ENCODE data around the gene PARP3. TPM values are rescaled to one million over a fixed set of nuclear protein-coding genes. Genes with fewer than 3 reads are reported as not detected.

Gene PARP3
- total RNA-seq, 2 donors from 2014 or later: 8.9 to 11.4 TPM

DNA sequence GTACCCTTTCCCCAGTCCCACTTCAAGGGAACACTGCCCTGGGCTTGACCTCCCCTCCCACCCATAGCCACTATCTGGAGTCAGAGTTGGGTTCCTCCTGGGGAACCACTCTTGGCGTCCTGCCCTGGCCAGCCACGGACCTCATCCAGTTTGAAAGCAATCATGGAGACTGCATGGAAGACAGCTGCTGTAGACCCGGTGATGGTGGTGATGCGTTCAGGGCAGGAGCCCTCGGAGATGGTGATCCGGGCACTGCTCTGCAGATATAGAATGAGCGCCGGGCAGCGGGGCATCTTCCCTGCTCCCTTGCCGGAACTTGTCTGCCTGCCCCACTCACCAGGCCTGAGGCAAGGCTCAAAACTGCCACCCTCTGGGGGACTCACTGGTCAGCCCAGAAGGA, 18.2 kb downstream of the PARP3 start:
- Mint-ChIP-seq H3K36me3 (ENCODE audit: low read depth) (peaks cover 9% of the 10 kb centered on the region), H3K4me3 (no peak overlapping the region), H3K4me1 (peaks cover 10% of the 10 kb centered on the region), H3K27me3 (no peaks in the 10 kb centered on the region), H3K27ac (no peak overlapping the region)
- ATAC-seq (no peak), DNase-seq (no peak)
- H3K9me3 ChIP-seq (ENCODE audit: control insufficient read depth, low read length, poor library complexity, severe bottlenecking): no peaks in the 10 kb centered on the region

DNA sequence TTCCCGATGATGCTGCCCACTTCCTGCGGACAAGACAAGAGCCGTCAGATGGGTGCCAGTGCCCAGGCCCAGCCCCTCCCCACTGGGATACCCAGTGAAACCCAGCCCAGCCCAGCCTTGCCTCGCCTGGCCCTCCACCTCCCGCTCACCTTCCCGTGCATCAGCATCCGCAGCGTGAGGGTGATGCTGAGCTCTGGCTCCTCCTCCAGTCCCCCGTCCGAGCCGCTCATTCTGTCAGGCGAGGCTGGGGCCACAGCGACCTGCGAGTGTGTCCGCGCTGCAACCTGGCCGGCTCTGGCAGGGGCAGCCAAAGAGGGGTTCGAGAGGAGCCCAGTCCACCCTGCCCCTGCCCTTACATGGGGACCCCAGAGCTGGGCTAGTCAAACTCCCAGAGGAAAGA, 18.8 kb downstream of the PARP3 start:
- no peaks in the 10 kb centered on the region for H3K27me3 Mint-ChIP-seq
- peaks cover 15% of the 10 kb centered on the region for H3K4me1 Mint-ChIP-seq
- DNase-seq (no peak), ATAC-seq (no peak)
- H3K4me3 Mint-ChIP-seq: no peak overlapping the region
- H3K27ac Mint-ChIP-seq: no peak overlapping the region
- peaks cover 9% of the 10 kb centered on the region for H3K36me3 Mint-ChIP-seq (ENCODE audit: low read depth)
- no peaks in the 10 kb centered on the region for H3K9me3 ChIP-seq (ENCODE audit: control insufficient read depth, low read length, poor library complexity, severe bottlenecking)

DNA sequence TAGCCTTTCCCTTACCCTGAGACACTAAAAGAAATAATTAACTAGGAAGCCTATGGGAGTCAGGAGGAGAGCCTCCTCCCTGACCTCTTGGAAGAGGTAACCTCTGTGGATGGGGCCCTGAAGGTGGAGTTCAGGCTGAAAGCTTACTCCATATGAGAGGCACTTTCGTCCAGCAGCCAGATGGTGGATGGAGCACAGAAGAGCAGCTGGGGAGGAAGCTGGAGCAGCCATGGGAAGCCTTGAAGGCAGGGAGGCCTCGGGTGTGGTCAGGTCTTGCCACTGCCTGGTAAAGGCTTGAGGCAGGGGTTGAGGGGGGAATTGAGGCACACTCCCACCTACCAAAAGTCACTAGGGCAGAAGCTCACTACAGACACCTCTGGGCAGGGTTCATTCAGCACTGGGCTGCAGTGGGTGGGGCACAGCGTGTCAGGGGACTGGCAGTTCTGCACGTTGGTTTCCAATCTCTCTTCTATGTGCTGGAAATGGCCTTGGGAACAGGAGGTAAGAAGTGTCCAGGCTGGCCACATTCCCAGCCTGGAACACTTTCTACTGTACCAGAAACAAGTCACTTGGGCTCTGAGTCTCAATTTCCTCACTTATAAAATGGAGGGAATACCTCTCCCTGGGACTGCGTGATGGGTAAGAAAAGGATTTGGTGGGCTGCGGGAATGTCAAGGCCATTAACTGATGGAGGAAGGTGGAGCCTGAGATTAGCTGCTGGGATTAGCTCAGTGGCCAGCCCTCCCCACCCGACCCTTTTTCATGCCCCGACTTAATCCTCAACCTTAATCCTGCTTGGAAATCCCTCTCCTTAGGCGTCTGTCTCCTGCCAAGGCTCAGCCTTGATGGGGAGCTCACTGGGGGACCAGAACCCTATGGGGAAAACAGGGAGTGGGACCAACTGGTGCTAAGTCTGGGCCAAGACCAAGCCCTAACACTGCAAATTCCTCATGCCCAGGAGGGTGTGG, 19.7 kb downstream of the PARP3 start:
- no peaks in the 10 kb centered on the region for H3K9me3 ChIP-seq (ENCODE audit: control insufficient read depth, low read length, poor library complexity, severe bottlenecking)
- no peaks in the 10 kb centered on the region for H3K27me3 Mint-ChIP-seq
- H3K36me3 Mint-ChIP-seq (ENCODE audit: low read depth): peaks cover 9% of the 10 kb centered on the region
- DNase-seq: no peak
- peak overlapping the region; percentile 19 for H3K4me3 Mint-ChIP-seq
- no peak for ATAC-seq
- no peak overlapping the region for H3K27ac Mint-ChIP-seq
- H3K4me1 Mint-ChIP-seq: peaks cover 17% of the 10 kb centered on the region

DNA sequence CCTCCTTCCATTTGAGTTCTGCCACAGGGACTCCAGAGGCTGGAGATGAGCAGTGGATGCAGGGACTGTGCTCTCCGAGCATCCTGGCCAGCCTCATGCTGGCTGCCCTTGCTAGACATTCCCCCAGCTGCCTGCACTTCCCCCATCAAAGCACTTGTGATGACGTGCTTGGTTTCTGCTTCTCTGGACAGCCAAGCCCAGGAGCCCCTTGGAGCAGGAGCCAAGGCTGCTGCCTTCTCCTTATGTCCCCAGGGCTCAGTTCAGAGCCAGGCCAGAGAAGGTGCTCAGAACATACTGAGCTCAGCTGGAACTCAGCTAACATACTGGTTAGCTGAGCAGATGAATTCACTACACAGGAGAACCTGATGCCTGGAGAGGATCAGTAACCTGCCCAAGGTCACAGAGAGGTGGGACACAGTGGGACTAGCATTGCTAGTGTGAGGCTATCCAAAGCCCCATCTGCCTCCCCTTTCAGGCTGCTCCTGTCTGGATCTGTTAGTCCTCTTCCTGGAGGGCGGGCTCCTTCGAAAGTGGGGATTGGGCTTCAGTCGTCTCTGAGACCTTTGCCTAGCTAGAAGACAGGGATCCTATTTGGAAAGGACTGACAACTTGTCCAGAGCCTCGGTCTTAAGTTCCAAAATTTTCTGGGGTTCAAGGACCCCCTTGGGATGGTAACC, 20.8 kb downstream of the PARP3 start:
- no peak for DNase-seq
- no peaks in the 10 kb centered on the region for H3K9me3 ChIP-seq (ENCODE audit: control insufficient read depth, low read length, poor library complexity, severe bottlenecking)
- Mint-ChIP-seq H3K36me3 (ENCODE audit: low read depth) (peaks cover 9% of the 10 kb centered on the region), H3K27ac (no peak overlapping the region), H3K4me3 (no peak overlapping the region), H3K27me3 (no peaks in the 10 kb centered on the region), H3K4me1 (peaks cover 19% of the 10 kb centered on the region)
- ATAC-seq: no peak

DNA sequence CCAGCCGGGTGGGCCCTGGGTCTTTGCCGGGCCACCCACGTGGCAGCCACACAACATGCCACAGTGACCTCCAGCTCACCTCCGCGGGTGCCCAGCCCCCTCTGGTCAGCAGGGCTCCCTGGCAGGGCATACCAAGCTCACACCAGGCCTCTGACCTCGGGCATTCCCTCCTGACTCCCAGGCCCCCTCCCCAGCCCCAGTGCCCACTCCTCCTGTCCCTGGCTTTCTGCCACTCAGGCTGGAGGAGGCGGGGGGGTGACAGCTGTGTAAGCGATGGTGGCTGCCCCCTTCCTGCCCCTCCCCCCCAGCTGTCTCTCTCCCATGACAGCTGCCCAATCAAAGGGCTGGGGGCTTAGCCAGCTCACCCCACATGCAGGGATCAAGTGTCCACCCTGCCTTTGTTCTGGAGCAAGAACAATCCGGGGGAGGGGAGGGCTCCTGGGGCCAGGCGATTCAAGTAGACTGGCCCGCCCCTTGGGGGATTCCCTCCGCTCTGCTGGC, 21.8 kb downstream of the PARP3 start:
- no peak overlapping the region for H3K27ac Mint-ChIP-seq
- peaks cover 20% of the 10 kb centered on the region for H3K4me1 Mint-ChIP-seq
- H3K9me3 ChIP-seq (ENCODE audit: control insufficient read depth, low read length, poor library complexity, severe bottlenecking): no peaks in the 10 kb centered on the region
- H3K36me3 Mint-ChIP-seq (ENCODE audit: low read depth): peaks cover 6% of the 10 kb centered on the region
- DNase-seq (no peak), ATAC-seq (no peak)
- no peak overlapping the region for H3K4me3 Mint-ChIP-seq
- no peaks in the 10 kb centered on the region for H3K27me3 Mint-ChIP-seq

DNA sequence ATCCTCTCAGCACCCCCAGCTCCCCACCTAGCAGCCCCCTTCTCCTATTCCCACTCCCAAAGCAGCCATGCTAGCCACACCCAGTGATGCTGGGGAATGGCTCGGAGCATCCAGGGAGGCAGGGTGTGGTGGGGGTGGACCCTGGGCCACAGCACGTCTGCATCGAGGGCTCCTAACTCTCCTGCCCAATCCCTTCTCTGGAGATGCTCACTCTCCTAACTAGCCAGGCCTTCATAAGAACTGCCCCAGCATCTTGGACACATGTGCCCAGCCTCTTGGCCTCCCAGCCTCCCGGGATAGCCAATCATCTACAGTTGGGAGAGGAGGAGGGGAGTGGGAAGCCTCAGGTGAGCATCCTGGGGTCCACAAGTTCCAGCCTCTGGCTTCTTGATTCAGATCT, 22.4 kb downstream of the PARP3 start:
- Mint-ChIP-seq H3K27ac (peak overlapping the region; percentile 41), H3K4me3 (no peak overlapping the region), H3K36me3 (ENCODE audit: low read depth) (peaks cover 8% of the 10 kb centered on the region), H3K27me3 (no peaks in the 10 kb centered on the region), H3K4me1 (peaks cover 22% of the 10 kb centered on the region)
- no peaks in the 10 kb centered on the region for H3K9me3 ChIP-seq (ENCODE audit: control insufficient read depth, low read length, poor library complexity, severe bottlenecking)
- DNase-seq (no peak), ATAC-seq (no peak)

DNA sequence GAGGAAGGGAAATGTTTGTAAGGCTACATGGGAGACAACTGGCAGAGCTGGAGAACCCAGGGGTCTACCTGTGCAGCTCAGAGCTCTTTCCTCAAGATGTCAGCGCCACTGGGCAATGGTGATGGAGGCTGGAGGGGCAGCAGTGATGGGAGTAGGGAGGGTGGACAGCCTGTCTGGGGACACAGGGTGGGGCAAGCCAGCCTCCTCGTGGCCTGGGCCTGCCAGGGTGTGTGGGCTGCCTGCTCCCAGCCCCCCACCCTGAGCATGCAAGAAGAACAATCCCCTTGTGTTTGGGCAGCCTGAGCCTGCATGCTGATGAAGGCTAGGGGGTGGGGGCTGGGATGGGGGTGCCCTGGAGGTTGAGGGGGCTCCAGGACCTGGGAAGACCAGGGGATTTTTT, 23.9 kb downstream of the PARP3 start:
- Mint-ChIP-seq H3K4me1 (peaks cover 24% of the 10 kb centered on the region), H3K4me3 (peak overlapping the region; percentile 83), H3K27me3 (no peaks in the 10 kb centered on the region), H3K27ac (peak overlapping the region; percentile 14), H3K36me3 (ENCODE audit: low read depth) (peaks cover 5% of the 10 kb centered on the region)
- DNase-seq: no peak
- no peaks in the 10 kb centered on the region for H3K9me3 ChIP-seq (ENCODE audit: control insufficient read depth, low read length, poor library complexity, severe bottlenecking)
- no peak for ATAC-seq

DNA sequence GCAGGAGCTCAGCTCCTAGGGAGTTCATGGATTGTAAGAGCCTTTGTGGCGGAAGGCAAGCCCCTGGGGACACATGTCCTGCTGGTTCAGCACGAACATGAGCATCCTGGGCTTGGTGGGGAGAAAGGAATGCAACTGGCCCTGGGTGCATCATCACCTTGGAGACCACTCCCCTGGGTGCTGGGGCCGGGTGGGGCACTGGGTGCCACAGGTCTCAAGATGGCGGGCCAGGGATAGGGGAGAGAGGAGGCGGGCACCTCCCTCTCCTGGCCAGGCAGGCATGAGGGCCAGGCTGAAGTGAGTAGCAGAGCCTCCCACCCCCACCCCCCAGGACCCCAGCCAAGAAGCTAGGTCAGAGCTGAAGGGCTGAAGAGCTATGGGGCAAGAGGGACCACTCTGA, 24.3 kb downstream of the PARP3 start:
- Mint-ChIP-seq H3K4me1 (peaks cover 27% of the 10 kb centered on the region), H3K27me3 (no peaks in the 10 kb centered on the region), H3K36me3 (ENCODE audit: low read depth) (peaks cover 5% of the 10 kb centered on the region), H3K4me3 (peak overlapping the region; percentile 83), H3K27ac (no peak overlapping the region)
- DNase-seq (no peak), ATAC-seq (no peak)
- no peaks in the 10 kb centered on the region for H3K9me3 ChIP-seq (ENCODE audit: control insufficient read depth, low read length, poor library complexity, severe bottlenecking)

DNA sequence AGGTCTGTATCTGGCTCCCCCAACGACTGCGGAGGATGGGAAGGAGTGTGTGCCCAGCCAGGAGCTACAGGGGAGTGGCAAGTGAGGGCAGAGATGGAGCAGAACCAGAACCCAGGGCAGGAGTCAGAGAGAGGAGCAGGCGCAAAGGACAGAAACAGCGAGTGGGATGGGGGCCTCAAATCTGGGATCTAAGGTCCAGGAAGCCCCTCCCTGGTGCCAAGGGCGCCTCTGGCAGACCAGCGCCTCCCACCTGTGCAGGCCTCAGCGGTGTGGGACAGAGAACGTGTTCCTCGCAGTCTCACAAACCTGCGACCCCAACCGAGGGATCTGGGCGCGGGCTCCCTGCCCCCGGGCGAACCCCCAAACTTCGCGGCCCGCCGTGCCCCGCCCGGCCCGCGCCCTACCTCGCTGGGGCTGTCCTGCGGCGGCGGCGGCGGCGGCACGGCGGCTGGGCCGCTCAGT, 24.8 kb downstream of the PARP3 start:
- no peak for DNase-seq
- H3K27me3 Mint-ChIP-seq: no peaks in the 10 kb centered on the region

DNA sequence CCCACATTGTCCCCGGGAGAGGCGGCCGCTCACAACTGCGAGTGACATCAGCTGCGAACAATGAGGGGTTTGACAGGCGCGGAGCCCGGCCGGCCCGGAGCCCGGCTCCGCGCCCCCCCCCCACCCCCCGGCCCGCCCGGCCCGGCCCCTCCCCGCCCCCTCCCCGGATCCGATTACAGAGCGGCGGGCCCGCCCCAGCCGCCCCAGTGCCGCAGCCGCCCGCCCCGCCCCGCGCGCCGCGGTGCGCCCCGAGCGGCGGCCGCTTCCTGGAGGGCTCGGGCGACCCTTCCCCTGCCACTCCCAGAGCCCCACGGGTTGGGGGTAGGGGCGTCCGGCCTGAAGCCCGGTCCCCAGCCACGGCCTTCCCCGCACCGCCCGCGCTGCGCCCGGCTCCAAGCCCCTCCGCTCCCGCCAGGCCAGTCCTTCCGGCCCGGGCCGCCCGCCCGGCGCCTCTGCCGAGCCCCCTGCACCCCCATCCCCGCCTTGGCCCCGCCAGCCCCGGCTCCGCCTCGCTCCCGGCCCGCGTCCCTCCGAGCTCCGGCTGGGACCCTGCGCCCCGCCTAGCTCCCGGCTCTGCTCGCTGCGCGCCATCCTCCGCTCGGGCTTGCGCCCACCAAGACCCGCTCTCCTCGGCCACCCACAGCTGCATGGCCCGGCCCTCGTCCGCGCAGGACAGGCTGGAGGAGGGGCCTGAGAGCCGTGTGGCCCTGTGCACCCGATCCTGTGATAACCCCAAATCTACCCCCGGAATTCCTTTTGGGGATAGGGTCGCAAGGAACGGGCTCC, 25.4 kb downstream of the PARP3 start, which contains the start of gene PCBP4:
PCBP4 (minus strand) TSS at position 71 of the 786 bp plus-strand sequence. CDS start 6,214 bp downstream, outside the sequence.
- no peaks in the 10 kb centered on the region for H3K27me3 Mint-ChIP-seq
- DNase-seq: peak in 2 of 3 donors; percentile 44 to 57
- peaks cover 27% of the 10 kb centered on the region for H3K4me1 Mint-ChIP-seq
- peak; percentile 78 for ATAC-seq
- H3K27ac Mint-ChIP-seq: peak within 1 kb of the TSS; percentile 56
- H3K9me3 ChIP-seq (ENCODE audit: control insufficient read depth, low read length, poor library complexity, severe bottlenecking): no peaks in the 10 kb centered on the region
- H3K4me3 Mint-ChIP-seq: peak within 1 kb of the TSS; percentile 94
- peaks cover 5% of the 10 kb centered on the region for H3K36me3 Mint-ChIP-seq (ENCODE audit: low read depth)

More for the DNA sequence above, 24.8 kb downstream of the PARP3 start:
- no peaks in the 10 kb centered on the region for H3K9me3 ChIP-seq (ENCODE audit: control insufficient read depth, low read length, poor library complexity, severe bottlenecking)
- ATAC-seq: peak; percentile 76
- H3K4me1 Mint-ChIP-seq: peaks cover 27% of the 10 kb centered on the region
- peaks cover 5% of the 10 kb centered on the region for H3K36me3 Mint-ChIP-seq (ENCODE audit: low read depth)
- peak overlapping the region; percentile 83 for H3K4me3 Mint-ChIP-seq
- H3K27ac Mint-ChIP-seq: no peak overlapping the region

DNA sequence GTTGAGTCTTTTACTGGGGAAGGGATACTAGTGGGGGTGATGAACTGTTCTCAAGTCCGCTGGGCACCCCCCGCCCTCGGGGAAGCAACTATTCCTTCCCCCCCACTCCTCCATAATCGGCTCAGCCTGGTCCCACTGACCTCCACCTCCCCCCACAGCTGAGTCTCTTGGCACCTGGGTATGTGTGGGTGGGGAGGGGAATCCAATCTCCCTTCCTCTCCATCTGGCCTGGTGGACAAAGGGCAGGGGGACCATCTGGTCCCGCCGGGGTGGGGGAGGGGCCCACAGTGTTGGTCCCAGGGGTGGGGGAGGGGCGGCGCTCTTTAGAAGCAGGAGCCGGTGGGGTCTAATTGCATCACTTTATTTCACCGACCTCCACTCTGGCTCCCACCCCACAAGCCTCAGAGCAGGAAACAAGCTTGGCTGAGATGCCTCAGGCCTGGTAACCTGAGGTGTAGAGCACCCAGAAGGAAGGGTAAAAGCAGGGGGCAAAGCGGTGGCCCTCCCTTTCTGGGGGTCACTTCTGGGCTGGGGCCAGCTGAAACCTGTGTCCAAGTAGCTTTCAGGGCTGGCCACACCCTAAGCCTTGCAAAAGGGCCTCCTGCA, 26.1 kb downstream of the PARP3 start:
- Mint-ChIP-seq H3K36me3 (ENCODE audit: low read depth) (peaks cover 5% of the 10 kb centered on the region), H3K27me3 (no peaks in the 10 kb centered on the region), H3K4me3 (peak overlapping the region; percentile 94), H3K4me1 (peaks cover 27% of the 10 kb centered on the region), H3K27ac (peak overlapping the region; percentile 56)
- DNase-seq (no peak), ATAC-seq (no peak)
- H3K9me3 ChIP-seq (ENCODE audit: control insufficient read depth, low read length, poor library complexity, severe bottlenecking): no peaks in the 10 kb centered on the region

DNA sequence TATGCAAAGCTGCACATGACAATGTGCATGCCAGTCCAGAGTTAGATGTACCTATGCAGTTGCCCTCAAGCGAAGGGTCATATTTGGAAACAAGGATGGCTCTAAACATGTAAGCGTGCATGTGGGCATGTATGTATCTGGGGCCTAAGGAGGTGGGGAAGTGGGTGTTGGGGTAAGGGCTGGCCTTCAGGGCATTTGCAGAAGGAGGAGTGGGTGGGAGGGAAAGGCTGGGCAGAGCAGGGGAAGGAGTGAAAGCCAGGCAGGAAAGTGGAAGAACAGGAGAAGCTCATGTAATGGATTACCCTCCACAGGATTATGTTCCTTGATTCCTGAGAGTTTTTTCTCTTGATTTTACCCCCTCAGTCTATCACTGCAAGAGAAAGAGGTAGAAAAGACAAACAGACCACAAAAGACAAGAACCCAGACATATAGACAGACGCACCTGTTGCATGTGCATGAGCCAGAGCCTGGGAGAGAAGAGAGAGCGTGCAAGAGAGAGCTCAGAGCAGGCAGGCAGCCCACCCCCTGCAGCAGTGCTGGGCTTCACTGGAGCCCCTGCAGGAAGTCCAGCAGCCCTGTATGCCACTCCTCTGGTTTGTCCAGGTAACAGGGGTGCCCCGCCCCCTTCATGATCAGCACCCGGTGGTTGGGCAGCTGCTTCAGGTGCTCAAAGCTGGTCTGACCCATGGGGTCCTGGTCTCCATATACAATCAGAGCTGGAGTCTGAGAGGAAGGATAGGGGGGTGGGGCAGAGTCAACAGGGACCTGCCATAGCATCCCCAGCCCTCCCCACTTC, 26.9 kb downstream of the PARP3 start:
- H3K27me3 Mint-ChIP-seq: no peaks in the 10 kb centered on the region
- H3K9me3 ChIP-seq (ENCODE audit: control insufficient read depth, low read length, poor library complexity, severe bottlenecking): no peaks in the 10 kb centered on the region
- peak overlapping the region; percentile 80 for H3K4me3 Mint-ChIP-seq
- peaks cover 5% of the 10 kb centered on the region for H3K36me3 Mint-ChIP-seq (ENCODE audit: low read depth)
- peak overlapping the region; percentile 56 for H3K27ac Mint-ChIP-seq
- peaks cover 33% of the 10 kb centered on the region for H3K4me1 Mint-ChIP-seq
- no peak for ATAC-seq
- DNase-seq: no peak
